Activated naive CD8-positive, alpha-beta T cell treated with anti-CD3 and anti-CD28 coated beads, Interleukin-2, amount 10 ng/mL, durations not matched to agents 7 days and 5 days (primary cell): ENCODE measurements around the gene C5. TPM values are rescaled to one million over a fixed set of nuclear protein-coding genes. Genes with fewer than 3 reads are reported as not detected.
A peak's percentile ranks its signal among the peaks of the same experiment; 100 is the strongest.
"Not testable (repeated sequence)": the region's sequence is repeated elsewhere in the genome, so short reads cannot be mapped to it uniquely, and the experiment has no call there.

Source experiments
- ATAC-seq: fragments of 150-1000 bp; cut with Tn5 transposase; one replicate; pipeline ENCODE4 v1.10.0; 2021; ENCODE audit warnings: low read depth, moderate library complexity
- POLR2A ChIA-PET: fragments of 350-600 bp; sonication (Branson Sonifier 250); formaldehyde crosslinking; loops from one replicate; lab custom pipeline; 2021; ENCODE audit warnings: antibody characterized with exemption; lab: Charles Lee
- DNase-seq: peaks from one replicate; pipeline ENCODE4 v3.0.0; 2021
- H3K27ac Mint-ChIP-seq: one replicate; pipeline ENCODE4 v1.8.0; 2022; ENCODE audit warnings: mild to moderate bottlenecking, mixed read lengths
- H3K27me3 Mint-ChIP-seq: one replicate; pipeline ENCODE4 v1.8.0; 2022; ENCODE audit warnings: mild to moderate bottlenecking, moderate library complexity, mixed read lengths
- H3K36me3 Mint-ChIP-seq: one replicate; pipeline ENCODE4 v1.8.0; 2021; ENCODE audit warnings: mild to moderate bottlenecking, mixed read lengths
- H3K4me1 Mint-ChIP-seq: one replicate; pipeline ENCODE4 v1.8.0; 2021; ENCODE audit warnings: mixed read lengths
- H3K4me3 Mint-ChIP-seq: one replicate; pipeline ENCODE4 v1.8.0; 2022; ENCODE audit warnings: mild to moderate bottlenecking, moderate library complexity, mixed read lengths
- H3K9me3 Mint-ChIP-seq: one replicate; pipeline ENCODE4 v1.8.0; 2021; ENCODE audit warnings: mixed read lengths
- total RNA-seq, 2 experiments: library from RNA; stranded (reverse); gene quantifications; one replicate each; pipeline ENCODE4 v1.2.3, GENCODE V29; 2021

Gene C5
- total RNA-seq: 1 to 10 TPM; 2.8 to 3.5 TPM

GRCh38 chr9:121050128-121050988 is at the start of gene C5:
TSS of gene C5 (minus strand) at chr9:121050275. CDS start at chr9:121050246, 29 bp downstream.
- POLR2A ChIA-PET: no interaction called here
- no peak within 1 kb of the TSS for H3K27ac Mint-ChIP-seq
- peaks cover 3% of the 10 kb centered on the region for H3K27me3 Mint-ChIP-seq
- H3K4me3 Mint-ChIP-seq: no peak within 1 kb of the TSS
- H3K4me1 Mint-ChIP-seq: no peaks in the 10 kb centered on the region
- no peak for ATAC-seq
- no peak for DNase-seq
- H3K9me3 Mint-ChIP-seq: peaks cover 2% of the 10 kb centered on the region
- H3K36me3 Mint-ChIP-seq: peaks cover 4% of the 10 kb centered on the region

DNA sequence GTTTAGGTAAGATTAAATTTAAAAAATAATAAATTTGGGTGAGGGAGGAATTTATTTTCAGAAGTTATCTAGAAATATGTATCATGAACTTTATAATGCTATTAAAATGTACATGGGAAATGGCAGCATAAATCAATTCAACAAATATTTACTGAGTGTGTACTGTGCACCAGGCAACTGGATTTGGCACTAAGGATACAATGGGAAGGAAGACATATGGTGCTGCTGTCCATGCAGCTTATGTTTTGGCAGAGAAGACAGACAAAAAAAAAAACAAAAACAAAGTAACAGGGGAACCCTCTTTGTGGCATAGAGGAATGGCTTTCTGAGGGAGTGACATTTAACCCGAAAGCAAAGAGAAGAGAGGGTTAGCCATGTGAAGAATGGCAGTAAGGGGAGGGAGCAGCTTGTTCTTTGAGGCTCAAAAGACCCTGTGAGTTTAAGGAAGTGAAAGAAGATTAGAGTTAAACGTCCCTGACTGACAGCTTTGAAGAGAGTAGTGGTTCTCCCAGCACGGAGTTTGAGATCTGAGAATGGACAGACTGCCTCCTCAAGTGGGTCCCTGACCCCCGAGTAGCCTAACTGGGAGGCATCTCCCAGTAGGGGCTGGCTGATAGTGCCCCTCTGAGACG is 48.6 kb upstream of the C5 start:
- H3K4me3 Mint-ChIP-seq: no peak overlapping the region
- DNase-seq: no peak
- POLR2A ChIA-PET: no interaction called here
- H3K36me3 Mint-ChIP-seq: peaks cover 79% of the 10 kb centered on the region
- no peak overlapping the region for H3K27ac Mint-ChIP-seq
- H3K9me3 Mint-ChIP-seq: peaks cover 21% of the 10 kb centered on the region
- ATAC-seq: no peak
- no peaks in the 10 kb centered on the region for H3K27me3 Mint-ChIP-seq
- H3K4me1 Mint-ChIP-seq: peaks cover 1% of the 10 kb centered on the region

GRCh38 chr9:121095057-121095456 is 45.0 kb upstream of the C5 start:
- peaks cover 1% of the 10 kb centered on the region for H3K4me1 Mint-ChIP-seq
- peaks cover 13% of the 10 kb centered on the region for H3K9me3 Mint-ChIP-seq
- ATAC-seq: no peak
- H3K27me3 Mint-ChIP-seq: no peaks in the 10 kb centered on the region
- no peak overlapping the region for H3K27ac Mint-ChIP-seq
- H3K36me3 Mint-ChIP-seq: peaks cover 69% of the 10 kb centered on the region
- POLR2A ChIA-PET: no interaction called here
- DNase-seq: no peak
- H3K4me3 Mint-ChIP-seq: no peak overlapping the region

DNA sequence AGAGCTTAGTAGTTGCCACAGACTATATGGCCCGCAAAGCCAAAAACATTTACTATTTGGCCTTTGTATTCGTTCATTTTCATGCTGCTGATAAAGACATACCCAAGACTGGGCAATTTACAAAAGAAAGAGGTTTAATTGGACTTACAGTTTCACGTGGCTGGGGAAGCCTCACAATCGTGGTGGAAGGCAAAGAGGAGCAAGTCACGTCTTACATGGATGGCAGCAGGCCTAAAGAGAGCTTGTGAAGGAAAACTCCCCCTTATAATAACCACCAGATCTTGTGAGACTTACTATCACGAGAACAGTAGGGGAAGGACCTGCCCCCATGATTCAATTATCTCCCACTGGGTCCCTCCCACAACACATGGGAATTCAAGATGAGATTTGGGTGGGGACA is 40.7 kb upstream of the C5 start:
- H3K9me3 Mint-ChIP-seq, H3K4me3 Mint-ChIP-seq, H3K27ac Mint-ChIP-seq, H3K27me3 Mint-ChIP-seq, POLR2A ChIA-PET, DNase-seq, ATAC-seq: not testable (repeated sequence)
- Mint-ChIP-seq H3K36me3 (peaks cover 58% of the 10 kb centered on the region), H3K4me1 (peaks cover 14% of the 10 kb centered on the region)

GRCh38 chr9:121088576-121088975 is 38.5 kb upstream of the C5 start:
- Mint-ChIP-seq H3K27ac (peak overlapping the region; percentile 2), H3K4me1 (peaks cover 13% of the 10 kb centered on the region), H3K4me3 (peak overlapping the region; percentile 0), H3K36me3 (peaks cover 49% of the 10 kb centered on the region), H3K27me3 (no peaks in the 10 kb centered on the region), H3K9me3 (no peaks in the 10 kb centered on the region)
- POLR2A ChIA-PET: no interaction called here
- no peak for ATAC-seq
- no peak for DNase-seq

- H3K27ac Mint-ChIP-seq: no peak overlapping the region
- peaks cover 13% of the 10 kb centered on the region for H3K4me1 Mint-ChIP-seq
- H3K36me3 Mint-ChIP-seq: peaks cover 41% of the 10 kb centered on the region
- no peak overlapping the region for H3K4me3 Mint-ChIP-seq
- H3K9me3 Mint-ChIP-seq: no peaks in the 10 kb centered on the region
- ATAC-seq: no peak
- no peak for DNase-seq
- POLR2A ChIA-PET: interaction anchor here (1.5 kb wide), 1 partner anchor 36 kb away, joined by 3 read pairs; no protein-coding TSS in a partner anchor
- H3K27me3 Mint-ChIP-seq: no peaks in the 10 kb centered on the region
These were observed 35.6 kb upstream of the C5 start for GRCh38 chr9:121085661-121086060.

DNA sequence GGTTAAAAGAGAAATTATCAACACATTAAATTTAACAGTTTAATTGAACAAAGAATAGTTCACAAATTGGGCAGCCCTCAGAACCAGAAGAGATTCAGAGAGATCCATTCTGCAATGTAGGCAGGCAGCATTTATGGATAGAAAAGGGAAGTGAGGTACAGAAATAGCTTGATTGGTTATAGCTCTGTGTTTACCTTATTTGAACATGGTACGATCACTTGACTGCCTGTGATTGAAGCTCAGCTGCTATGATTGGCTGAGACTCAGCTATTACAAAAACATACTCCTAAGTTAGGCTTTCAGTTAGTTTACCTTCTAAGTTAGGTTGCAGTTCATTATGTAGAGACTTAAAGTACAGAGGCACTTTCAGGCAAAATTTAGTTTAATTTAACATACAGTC is 32.0 kb upstream of the C5 start:
- peaks cover 8% of the 10 kb centered on the region for H3K4me1 Mint-ChIP-seq
- DNase-seq (no peak), ATAC-seq (no peak)
- no peaks in the 10 kb centered on the region for H3K27me3 Mint-ChIP-seq
- H3K4me3 Mint-ChIP-seq: no peak overlapping the region
- H3K9me3 Mint-ChIP-seq: no peaks in the 10 kb centered on the region
- peaks cover 29% of the 10 kb centered on the region for H3K36me3 Mint-ChIP-seq
- no peak overlapping the region for H3K27ac Mint-ChIP-seq
- POLR2A ChIA-PET: interaction anchor here (0.7 kb wide), 1 partner anchor 155 kb away, joined by 4 read pairs; no protein-coding TSS in a partner anchor

DNA sequence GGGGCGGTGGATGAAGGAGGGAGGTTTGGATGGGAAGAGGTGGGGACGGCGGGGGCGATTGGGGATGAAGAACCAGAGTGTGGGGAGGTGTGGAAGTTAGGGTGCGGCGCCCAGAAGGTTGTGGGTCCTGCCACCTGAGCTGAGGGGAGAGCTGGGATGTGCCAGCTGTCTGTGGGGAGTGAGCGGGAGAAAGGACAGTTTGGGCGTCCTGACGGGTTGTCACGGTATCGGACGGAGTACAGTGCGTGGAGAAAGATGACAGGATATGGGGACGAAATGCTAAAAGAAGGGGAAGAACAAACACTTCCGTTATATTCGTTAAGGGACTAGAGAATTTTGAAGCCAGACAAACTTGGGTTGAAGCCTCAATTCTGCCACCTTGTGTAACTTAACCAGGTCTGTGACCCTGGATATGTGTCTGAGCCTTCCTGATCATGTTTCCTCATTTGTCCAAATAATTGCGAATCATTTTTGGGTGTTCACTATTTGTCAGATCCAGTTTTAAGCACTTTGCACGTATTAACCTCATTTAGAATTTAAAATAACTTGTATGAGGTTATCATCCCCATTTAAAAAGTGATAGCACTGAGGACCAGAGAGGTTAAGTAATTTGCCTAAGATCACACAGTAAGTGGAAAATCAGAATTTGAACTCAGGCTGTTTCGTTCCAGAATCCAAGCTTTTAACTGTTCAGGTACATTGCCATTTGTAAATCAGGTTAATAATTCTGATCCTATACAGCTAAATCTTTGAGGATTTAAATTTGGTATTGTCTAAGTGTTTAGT is 25.4 kb upstream of the C5 start:
- POLR2A ChIA-PET: interaction anchor here (1.2 to 1.7 kb wide), 5 partner anchors 46 to 282 kb away, joined by 3 to 7 read pairs (median 3); partner anchors contain the start of gene FBXW2
- peaks cover 40% of the 10 kb centered on the region for H3K4me1 Mint-ChIP-seq

GRCh38 chr9:121074370-121075250 is 24.5 kb upstream of the C5 start, which contains the start of gene CNTRL:
TSS of gene CNTRL (plus strand) at chr9:121074955. CDS start at chr9:121088327, 13,372 bp downstream.
- POLR2A ChIA-PET: interaction anchor here (1.2 to 1.7 kb wide), 6 partner anchors 47 to 282 kb away, joined by 3 to 7 read pairs (median 4); partner anchors contain the start of gene FBXW2
- DNase-seq: peak; percentile 92
- peaks cover 2% of the 10 kb centered on the region for H3K36me3 Mint-ChIP-seq
- no peaks in the 10 kb centered on the region for H3K27me3 Mint-ChIP-seq
- peak within 1 kb of the TSS; percentile 87 for H3K27ac Mint-ChIP-seq
- peak within 1 kb of the TSS; percentile 99 for H3K4me3 Mint-ChIP-seq
- H3K4me1 Mint-ChIP-seq: peaks cover 39% of the 10 kb centered on the region
- ATAC-seq: peak; percentile 86
- H3K9me3 Mint-ChIP-seq: peaks cover 3% of the 10 kb centered on the region

More for the DNA sequence above, 25.4 kb upstream of the C5 start:
- Mint-ChIP-seq H3K4me3 (peak overlapping the region; percentile 99), H3K27ac (peak overlapping the region; percentile 87), H3K9me3 (peaks cover 2% of the 10 kb centered on the region), H3K36me3 (peaks cover 1% of the 10 kb centered on the region), H3K27me3 (no peaks in the 10 kb centered on the region)
- DNase-seq: no peak
- ATAC-seq: peak; percentile 16

DNA sequence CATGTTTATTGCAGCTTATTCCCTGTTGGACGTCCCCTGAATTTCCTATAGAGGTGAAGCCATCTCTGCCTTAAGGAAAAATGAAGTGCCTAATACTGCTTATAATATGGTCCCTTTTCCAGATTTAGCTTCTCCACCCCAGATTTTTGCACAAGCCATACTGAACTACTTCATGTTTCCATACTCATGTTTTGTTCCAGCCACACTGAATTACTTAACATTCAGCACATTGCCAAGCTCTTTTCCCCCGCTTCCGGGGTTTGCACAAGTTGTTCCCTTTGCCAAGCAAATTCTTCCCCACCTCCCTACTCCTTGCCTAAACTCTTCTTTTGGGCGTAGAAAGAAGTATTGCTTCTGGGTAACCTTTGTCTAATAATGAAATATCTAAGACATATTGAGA is 23.0 kb upstream of the C5 start:
- H3K27me3 Mint-ChIP-seq: no peaks in the 10 kb centered on the region
- H3K4me1 Mint-ChIP-seq: peaks cover 44% of the 10 kb centered on the region
- H3K9me3 Mint-ChIP-seq: peaks cover 3% of the 10 kb centered on the region
- peaks cover 3% of the 10 kb centered on the region for H3K36me3 Mint-ChIP-seq
- ATAC-seq (no peak), DNase-seq (no peak)
- H3K4me3 Mint-ChIP-seq: peak overlapping the region; percentile 99
- H3K27ac Mint-ChIP-seq: peak overlapping the region; percentile 57
- POLR2A ChIA-PET: interaction anchor here (0.6 to 2.1 kb wide), 4 partner anchors 33 to 279 kb away, joined by 4 to 6 read pairs (median 5); partner anchors contain the start of genes FBXW2 and RAB14

DNA sequence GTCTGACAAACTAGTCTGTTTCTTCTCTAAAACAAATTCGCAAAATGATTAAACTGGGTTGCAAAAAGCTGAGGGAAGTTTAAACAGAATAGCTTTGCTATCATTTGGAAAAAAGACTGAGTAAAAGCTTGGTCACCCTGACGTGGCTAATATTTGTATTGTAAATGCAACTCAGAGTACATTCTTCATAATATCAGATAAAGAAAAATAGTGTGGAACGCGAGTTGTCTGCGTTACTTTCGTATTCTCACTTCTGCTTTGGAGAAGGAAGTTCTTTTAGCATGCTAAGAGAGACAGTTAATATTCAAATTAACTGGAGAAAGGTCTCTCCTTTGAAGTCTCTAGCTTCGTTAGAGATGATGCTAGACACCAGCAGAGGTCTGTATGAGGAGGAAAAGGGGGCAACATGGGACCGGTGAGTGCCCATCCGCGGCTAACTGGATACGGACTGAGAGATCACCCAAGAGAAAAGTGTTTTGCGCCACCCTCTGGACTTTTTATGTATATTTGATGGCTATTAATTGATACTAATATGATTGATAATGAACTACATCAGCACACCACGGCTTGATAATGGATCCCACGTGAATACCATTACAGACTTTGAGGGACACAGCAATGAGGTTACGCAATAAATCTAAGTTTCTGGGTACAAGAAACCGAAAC is 21.8 kb upstream of the C5 start:
- POLR2A ChIA-PET: interaction anchor here (0.6 to 2.1 kb wide), 3 partner anchors 203 to 396 kb away, joined by 3 to 6 read pairs (median 5); partner anchors contain the start of gene FBXW2
- peak; percentile 3 for ATAC-seq
- H3K4me3 Mint-ChIP-seq: peak overlapping the region; percentile 88
- peaks cover 6% of the 10 kb centered on the region for H3K9me3 Mint-ChIP-seq
- H3K27ac Mint-ChIP-seq: peak overlapping the region; percentile 88
- no peaks in the 10 kb centered on the region for H3K27me3 Mint-ChIP-seq
- peaks cover 40% of the 10 kb centered on the region for H3K4me1 Mint-ChIP-seq
- peak; percentile 37 for DNase-seq
- peaks cover 7% of the 10 kb centered on the region for H3K36me3 Mint-ChIP-seq
